Activated CD8-positive, alpha-beta T cell treated with anti-CD3 and anti-CD28 coated beads, Interleukin-2, amount 10 ng/mL, durations not matched to agents 7 days and 5 days (primary cell): Measurements from ENCODE around the gene PHLDA2. TPM values are rescaled to one million over a fixed set of nuclear protein-coding genes. Genes with fewer than 3 reads are reported as not detected.

Experiments
- ATAC-seq: fragments of 150-1000 bp; cut with Tn5 transposase; one replicate; pipeline ENCODE4 v1.10.0; 2021; ENCODE audit warnings: moderate library complexity
- CTCF ChIA-PET: fragments of 350-600 bp; sonication (Branson Sonifier 250); formaldehyde crosslinking; loops from one replicate; lab custom pipeline; 2021; ENCODE audit warnings: antibody characterized with exemption; lab: Charles Lee
- POLR2A ChIA-PET: fragments of 350-600 bp; sonication (Branson Sonifier 250); formaldehyde crosslinking; loops from one replicate; lab custom pipeline; 2021; ENCODE audit warnings: antibody characterized with exemption; lab: Charles Lee
- DNase-seq: peaks from one replicate; pipeline ENCODE4 v3.0.0-alpha.2; 2020
- H3K27ac Mint-ChIP-seq: one replicate; pipeline ENCODE4 v1.8.0; 2021; ENCODE audit warnings: mild to moderate bottlenecking, mixed read lengths
- H3K27me3 Mint-ChIP-seq: one replicate; pipeline ENCODE4 v1.8.0; 2021; ENCODE audit warnings: low read depth, mixed read lengths
- H3K36me3 Mint-ChIP-seq: one replicate; pipeline ENCODE4 v1.8.0; 2021; ENCODE audit warnings: low read depth, mixed read lengths
- H3K4me1 Mint-ChIP-seq: one replicate; pipeline ENCODE4 v1.8.0; 2021; ENCODE audit warnings: low read depth, mixed read lengths
- H3K4me3 Mint-ChIP-seq: one replicate; pipeline ENCODE4 v1.8.0; 2021; ENCODE audit warnings: mild to moderate bottlenecking, mixed read lengths
- H3K9me3 Mint-ChIP-seq: one replicate; pipeline ENCODE4 v1.8.0; 2022; ENCODE audit warnings: mixed read lengths; ENCODE audit not compliant: insufficient read depth
- total RNA-seq, 2 experiments: library from RNA; stranded (reverse); gene quantifications; one replicate each; pipeline ENCODE4 v1.2.3, GENCODE V29; 2021

PHLDA2 gene
- total RNA-seq, 2 experiments from 2014 or later: 1.3 to 2.6 TPM

- POLR2A ChIA-PET: interaction anchor here (0.6 to 0.9 kb wide), 4 partner anchors 9 to 437 kb away, joined by 3 read pairs; no protein-coding TSS in a partner anchor
- peak; percentile 94 for ATAC-seq
- peak overlapping the region; percentile 73 for H3K4me3 Mint-ChIP-seq
- CTCF ChIA-PET: interaction anchor here (1.0 to 3.6 kb wide), 5 partner anchors 10 to 369 kb away, joined by 3 to 42 read pairs (median 5); partner anchors contain the start of gene PHLDA2
- H3K27ac Mint-ChIP-seq: peak overlapping the region; percentile 81
- H3K36me3 Mint-ChIP-seq: peaks cover 8% of the 10 kb centered on the region
- DNase-seq: peak; percentile 97
- H3K9me3 Mint-ChIP-seq: no peaks in the 10 kb centered on the region
- no peaks in the 10 kb centered on the region for H3K27me3 Mint-ChIP-seq
- peaks cover 52% of the 10 kb centered on the region for H3K4me1 Mint-ChIP-seq
These were observed 27.1 kb downstream of the PHLDA2 start for GRCh38 chr11:2901854-2902783.

- no peaks in the 10 kb centered on the region for H3K9me3 Mint-ChIP-seq
- ChIA-PET POLR2A (no interaction called here), CTCF (interaction anchor here (0.8 to 3.6 kb wide), 3 partner anchors 9 to 29 kb away, joined by 3 to 42 read pairs (median 5); partner anchors contain the start of gene PHLDA2)
- H3K27me3 Mint-ChIP-seq: no peaks in the 10 kb centered on the region
- H3K4me3 Mint-ChIP-seq: peak overlapping the region; percentile 73
- DNase-seq (no peak), ATAC-seq (no peak)
- peaks cover 56% of the 10 kb centered on the region for H3K4me1 Mint-ChIP-seq
- H3K27ac Mint-ChIP-seq: peak overlapping the region; percentile 74
- H3K36me3 Mint-ChIP-seq: peaks cover 8% of the 10 kb centered on the region
These were observed 27.9 kb downstream of the PHLDA2 start for GRCh38 chr11:2901196-2901796.

GRCh38 chr11:2899080-2899783 is 30.0 kb downstream of the PHLDA2 start:
- Mint-ChIP-seq H3K27ac (peak overlapping the region; percentile 98), H3K27me3 (no peaks in the 10 kb centered on the region), H3K4me1 (peaks cover 54% of the 10 kb centered on the region), H3K36me3 (no peaks in the 10 kb centered on the region), H3K9me3 (no peaks in the 10 kb centered on the region), H3K4me3 (no peak overlapping the region)
- CTCF ChIA-PET: interaction anchor here (0.9 to 1.8 kb wide), 7 partner anchors 12 to 499 kb away, joined by 3 to 11 read pairs (median 3); partner anchors contain the start of genes PHLDA2 and TSSC4
- POLR2A ChIA-PET: interaction anchor here (0.7 to 0.8 kb wide), 2 partner anchors 365 to 521 kb away, joined by 3 read pairs; no protein-coding TSS in a partner anchor
- DNase-seq: no peak
- no peak for ATAC-seq

- Mint-ChIP-seq H3K4me1 (peaks cover 50% of the 10 kb centered on the region), H3K27me3 (no peaks in the 10 kb centered on the region)
These were observed 30.7 kb downstream of the PHLDA2 start for GRCh38 chr11:2898366-2899079.

GRCh38 chr11:2897048-2897447 is 32.2 kb downstream of the PHLDA2 start:
- DNase-seq (no peak), ATAC-seq (no peak)
- Mint-ChIP-seq H3K36me3 (no peaks in the 10 kb centered on the region), H3K9me3 (no peaks in the 10 kb centered on the region), H3K4me3 (no peak overlapping the region), H3K4me1 (peaks cover 57% of the 10 kb centered on the region), H3K27me3 (no peaks in the 10 kb centered on the region), H3K27ac (peak overlapping the region; percentile 43)
- POLR2A ChIA-PET: no interaction called here
- CTCF ChIA-PET: interaction anchor here (1.8 kb wide), 1 partner anchor 33 kb away, joined by 3 read pairs; the partner anchor contains the start of gene PHLDA2

More at GRCh38 chr11:2898366-2899079, 30.7 kb downstream of the PHLDA2 start:
- Mint-ChIP-seq H3K9me3 (no peaks in the 10 kb centered on the region), H3K36me3 (no peaks in the 10 kb centered on the region), H3K27ac (peak overlapping the region; percentile 98), H3K4me3 (peak overlapping the region; percentile 69)
- CTCF ChIA-PET: interaction anchor here (0.6 to 1.8 kb wide), 9 partner anchors 11 to 498 kb away, joined by 3 to 11 read pairs (median 3); partner anchors contain the start of genes PHLDA2 and TSSC4
- POLR2A ChIA-PET: interaction anchor here (0.7 to 0.8 kb wide), 3 partner anchors 35 to 520 kb away, joined by 3 read pairs; no protein-coding TSS in a partner anchor
- peak; percentile 66 for ATAC-seq
- DNase-seq: peak; percentile 85

GRCh38 chr11:2896047-2896446 is 33.2 kb downstream of the PHLDA2 start:
- ChIA-PET POLR2A (no interaction called here), CTCF (interaction anchor here (1.8 to 13.7 kb wide), 2 partner anchors 34 to 362 kb away, joined by 3 to 485 read pairs; partner anchors contain the start of gene PHLDA2)
- H3K27me3 Mint-ChIP-seq: no peaks in the 10 kb centered on the region
- peak overlapping the region; percentile 54 for H3K27ac Mint-ChIP-seq
- no peaks in the 10 kb centered on the region for H3K36me3 Mint-ChIP-seq
- H3K9me3 Mint-ChIP-seq: no peaks in the 10 kb centered on the region
- H3K4me1 Mint-ChIP-seq: peaks cover 61% of the 10 kb centered on the region
- no peak for DNase-seq
- no peak overlapping the region for H3K4me3 Mint-ChIP-seq
- ATAC-seq: no peak

- no peaks in the 10 kb centered on the region for H3K9me3 Mint-ChIP-seq
- peak overlapping the region; percentile 36 for H3K4me3 Mint-ChIP-seq
- ChIA-PET CTCF (interaction anchor here (0.9 to 13.7 kb wide), 6 partner anchors 8 to 360 kb away, joined by 3 to 485 read pairs (median 12); partner anchors contain the start of gene PHLDA2), POLR2A (no interaction called here)
- no peak overlapping the region for H3K27ac Mint-ChIP-seq
- no peaks in the 10 kb centered on the region for H3K27me3 Mint-ChIP-seq
- H3K36me3 Mint-ChIP-seq: no peaks in the 10 kb centered on the region
- no peak for ATAC-seq
- peaks cover 45% of the 10 kb centered on the region for H3K4me1 Mint-ChIP-seq
- no peak for DNase-seq
These were observed 35.3 kb downstream of the PHLDA2 start for GRCh38 chr11:2893935-2894334.

- ATAC-seq: peak; percentile 70
- no peaks in the 10 kb centered on the region for H3K36me3 Mint-ChIP-seq
- H3K4me1 Mint-ChIP-seq: peaks cover 40% of the 10 kb centered on the region
- POLR2A ChIA-PET: interaction anchor here (0.6 to 3.3 kb wide), 7 partner anchors 36 to 593 kb away, joined by 3 to 22 read pairs (median 4); partner anchors contain the start of gene PHLDA2
- no peaks in the 10 kb centered on the region for H3K27me3 Mint-ChIP-seq
- H3K27ac Mint-ChIP-seq: peak overlapping the region; percentile 92
- peak; percentile 81 for DNase-seq
- peak overlapping the region; percentile 80 for H3K4me3 Mint-ChIP-seq
- H3K9me3 Mint-ChIP-seq: no peaks in the 10 kb centered on the region
- CTCF ChIA-PET: interaction anchor here (0.7 to 13.7 kb wide), 37 partner anchors 9 to 588 kb away, joined by 3 to 485 read pairs (median 6); partner anchors contain the start of genes NAP1L4, PHLDA2 and ZNF195
These were observed 36.2 kb downstream of the PHLDA2 start for GRCh38 chr11:2892967-2893528.

GRCh38 chr11:2892215-2892966 is 36.8 kb downstream of the PHLDA2 start:
- ChIA-PET CTCF (interaction anchor here (0.7 to 13.7 kb wide), 38 partner anchors 10 to 588 kb away, joined by 3 to 485 read pairs (median 6); partner anchors contain the start of genes NAP1L4, PHLDA2 and ZNF195), POLR2A (interaction anchor here (0.7 to 3.3 kb wide), 6 partner anchors 37 to 529 kb away, joined by 3 to 22 read pairs (median 4); partner anchors contain the start of gene PHLDA2)
- Mint-ChIP-seq H3K36me3 (no peaks in the 10 kb centered on the region), H3K9me3 (no peaks in the 10 kb centered on the region), H3K4me3 (peak overlapping the region; percentile 80), H3K4me1 (peaks cover 34% of the 10 kb centered on the region), H3K27ac (peak overlapping the region; percentile 92), H3K27me3 (peaks cover under 1% of the 10 kb centered on the region)
- peak; percentile 86 for DNase-seq
- ATAC-seq: peak; percentile 60
